ENCODE measurements around the gene ERAL1.
"Not testable (repeated sequence)": the region's sequence is repeated elsewhere in the genome, so short reads cannot be mapped to it uniquely, and the experiment has no call there.

Gene ERAL1

GRCh38 chr17:28893248-28894183 is 38.7 kb downstream of the ERAL1 start:
- not testable (repeated sequence) for H3K4me2 ChIP-seq (ENCODE audit: low read length); H2AFZ ChIP-seq (ENCODE audit: insufficient read depth, low read length, poor library complexity); H3K27me3 ChIP-seq (ENCODE audit: insufficient read depth, low read length); H4K12ac ChIP-seq (ENCODE audit: low read depth, low read length); H3K36me3 ChIP-seq (ENCODE audit: control insufficient read depth in 1 of 2, insufficient read depth in 2 of 2, low read length in 2 of 2); H3K14ac ChIP-seq (ENCODE audit: low read length); H2BK5ac ChIP-seq (ENCODE audit: low read depth, low read length, poor library complexity); H4K91ac ChIP-seq (ENCODE audit: low read depth, low read length); H3K27ac ChIP-seq (ENCODE audit: low read depth, low read length); H4K8ac ChIP-seq (ENCODE audit: low read depth, low read length); H2AK5ac ChIP-seq (ENCODE audit: low read length); H3K23ac ChIP-seq (ENCODE audit: low read length); H2BK12ac ChIP-seq (ENCODE audit: low read length); DNase-seq; H3K79me1 ChIP-seq (ENCODE audit: low read length); H2BK120ac ChIP-seq (ENCODE audit: insufficient read depth, low read length, poor library complexity); H3K18ac ChIP-seq (ENCODE audit: low read length); H3K79me2 ChIP-seq (ENCODE audit: control insufficient read depth, insufficient read depth, low read length, poor library complexity); H3K9ac ChIP-seq (ENCODE audit: low read length); H3K4me1 ChIP-seq (ENCODE audit: control insufficient read depth in 1 of 2, insufficient read depth in 2 of 2, low read length in 2 of 2); H3K4ac ChIP-seq (ENCODE audit: low read depth, low read length); H3K9me3 ChIP-seq (ENCODE audit: insufficient read depth, low read depth, low read length); H3K4me3 ChIP-seq (ENCODE audit: low read depth, low read length)
- no CpG with 5 or more reads among the region's 16 CpGs for WGBS (ENCODE audit: extremely low coverage, insufficient coverage, insufficient read length)

- no CpG with 5 or more reads among the region's 3 CpGs for WGBS (ENCODE audit: extremely low coverage, insufficient coverage, insufficient read length)
- Histone ChIP-seq H3K18ac (ENCODE audit: low read length) (no peak overlapping the region), H3K27me3 (ENCODE audit: insufficient read depth, low read length) (no peaks in the 10 kb centered on the region), H3K27ac (ENCODE audit: low read depth, low read length) (no peak overlapping the region), H4K12ac (ENCODE audit: low read depth, low read length) (no peak overlapping the region), H3K14ac (ENCODE audit: low read length) (no peak overlapping the region), H3K4ac (ENCODE audit: low read depth, low read length) (no peak overlapping the region), H2BK12ac (ENCODE audit: low read length) (no peak overlapping the region), H3K79me1 (ENCODE audit: low read length) (peaks cover 8% of the 10 kb centered on the region), H2BK5ac (ENCODE audit: low read depth, low read length, poor library complexity) (no peak overlapping the region), H3K9ac (ENCODE audit: low read length) (no peak overlapping the region), H3K23ac (ENCODE audit: low read length) (no peak overlapping the region), H2AK5ac (ENCODE audit: low read length) (no peak overlapping the region), H3K9me3 (ENCODE audit: insufficient read depth, low read depth, low read length) (no peaks in the 10 kb centered on the region), H3K4me3 (ENCODE audit: low read depth, low read length) (no peak overlapping the region), H3K36me3 (ENCODE audit: control insufficient read depth in 1 of 2, insufficient read depth in 2 of 2, low read length in 2 of 2) (peaks cover 10 to 13% of the 10 kb centered on the region in 2 experiments), H2BK120ac (ENCODE audit: insufficient read depth, low read length, poor library complexity) (no peak overlapping the region), H4K91ac (ENCODE audit: low read depth, low read length) (no peak overlapping the region), H3K4me2 (ENCODE audit: low read length) (peak overlapping the region; percentile 92), H3K4me1 (ENCODE audit: control insufficient read depth in 1 of 2, insufficient read depth in 2 of 2, low read length in 2 of 2) (peaks cover 5 to 10% of the 10 kb centered on the region in 2 experiments), H2AFZ (ENCODE audit: insufficient read depth, low read length, poor library complexity) (no peak overlapping the region), H4K8ac (ENCODE audit: low read depth, low read length) (no peak overlapping the region), H3K79me2 (ENCODE audit: control insufficient read depth, insufficient read depth, low read length, poor library complexity) (peaks cover 7% of the 10 kb centered on the region)
- DNase-seq = no peak
Measured at GRCh38 chr17:28895794-28896447, 41.1 kb downstream of the ERAL1 start.

GRCh38 chr17:28896491-28896883 is 41.7 kb downstream of the ERAL1 start:
- Histone ChIP-seq H4K8ac (ENCODE audit: low read depth, low read length) (no peak overlapping the region), H2AK5ac (ENCODE audit: low read length) (no peak overlapping the region)

GRCh38 chr17:28896884-28897768 is 42.3 kb downstream of the ERAL1 start, which contains the start of gene FLOT2:
FLOT2 (minus strand) TSS chr17:28897733; CDS start chr17:28897574, 159 bp downstream.
- Histone ChIP-seq H2AFZ (ENCODE audit: insufficient read depth, low read length, poor library complexity) (peak within 1 kb of the TSS; percentile 79), H4K12ac (ENCODE audit: low read depth, low read length) (peak within 1 kb of the TSS; percentile 71), H3K4me3 (ENCODE audit: low read depth, low read length) (peak within 1 kb of the TSS; percentile 92), H3K4me1 (ENCODE audit: control insufficient read depth in 1 of 2, insufficient read depth in 2 of 2, low read length in 2 of 2) (peaks cover 9 to 18% of the 10 kb centered on the region in 2 experiments), H3K79me2 (ENCODE audit: control insufficient read depth, insufficient read depth, low read length, poor library complexity) (peaks cover 9% of the 10 kb centered on the region), H3K18ac (ENCODE audit: low read length) (peak within 1 kb of the TSS; percentile 77), H3K27me3 (ENCODE audit: insufficient read depth, low read length) (no peaks in the 10 kb centered on the region), H4K8ac (ENCODE audit: low read depth, low read length) (peak within 1 kb of the TSS; percentile 92), H2BK12ac (ENCODE audit: low read length) (peak within 1 kb of the TSS; percentile 22), H2BK5ac (ENCODE audit: low read depth, low read length, poor library complexity) (peak within 1 kb of the TSS; percentile 13), H2BK120ac (ENCODE audit: insufficient read depth, low read length, poor library complexity) (peak within 1 kb of the TSS; percentile 39), H3K79me1 (ENCODE audit: low read length) (peaks cover 8% of the 10 kb centered on the region), H2AK5ac (ENCODE audit: low read length) (peak within 1 kb of the TSS; percentile 84), H3K9ac (ENCODE audit: low read length) (peak within 1 kb of the TSS; percentile 80), H3K36me3 (ENCODE audit: control insufficient read depth in 1 of 2, insufficient read depth in 2 of 2, low read length in 2 of 2) (peaks cover 7 to 10% of the 10 kb centered on the region in 2 experiments), H3K14ac (ENCODE audit: low read length) (peak within 1 kb of the TSS; percentile 68), H3K27ac (ENCODE audit: low read depth, low read length) (peak within 1 kb of the TSS; percentile 62), H3K4ac (ENCODE audit: low read depth, low read length) (peak within 1 kb of the TSS; percentile 92), H3K23ac (ENCODE audit: low read length) (no peak within 1 kb of the TSS), H4K91ac (ENCODE audit: low read depth, low read length) (peak within 1 kb of the TSS; percentile 90), H3K9me3 (ENCODE audit: insufficient read depth, low read depth, low read length) (no peaks in the 10 kb centered on the region), H3K4me2 (ENCODE audit: low read length) (peak within 1 kb of the TSS; percentile 92)
- DNase-seq = peak; percentile 91 to 94
- WGBS (ENCODE audit: extremely low coverage, insufficient coverage, insufficient read length) = no CpG with 5 or more reads among the region's 73 CpGs

More at GRCh38 chr17:28896491-28896883, 41.7 kb downstream of the ERAL1 start:
- no peak overlapping the region for H3K9ac ChIP-seq (ENCODE audit: low read length)
- H2BK5ac ChIP-seq (ENCODE audit: low read depth, low read length, poor library complexity) = no peak overlapping the region
- no peak overlapping the region for H2AFZ ChIP-seq (ENCODE audit: insufficient read depth, low read length, poor library complexity)
- H3K36me3 ChIP-seq (ENCODE audit: control insufficient read depth in 1 of 2, insufficient read depth in 2 of 2, low read length in 2 of 2) = peaks cover 7 to 13% of the 10 kb centered on the region in 2 experiments
- no peak overlapping the region for H3K27ac ChIP-seq (ENCODE audit: low read depth, low read length)
- H3K4me1 ChIP-seq (ENCODE audit: control insufficient read depth in 1 of 2, insufficient read depth in 2 of 2, low read length in 2 of 2) = peaks cover 5 to 12% of the 10 kb centered on the region in 2 experiments
- no peak overlapping the region for H2BK12ac ChIP-seq (ENCODE audit: low read length)
- H3K79me1 ChIP-seq (ENCODE audit: low read length) = peaks cover 8% of the 10 kb centered on the region
- H3K18ac ChIP-seq (ENCODE audit: low read length) = no peak overlapping the region
- H3K9me3 ChIP-seq (ENCODE audit: insufficient read depth, low read depth, low read length) = no peaks in the 10 kb centered on the region
- H3K23ac ChIP-seq (ENCODE audit: low read length) = no peak overlapping the region
- H3K27me3 ChIP-seq (ENCODE audit: insufficient read depth, low read length) = no peaks in the 10 kb centered on the region
- H3K79me2 ChIP-seq (ENCODE audit: control insufficient read depth, insufficient read depth, low read length, poor library complexity) = peaks cover 7% of the 10 kb centered on the region
- no peak overlapping the region for H4K91ac ChIP-seq (ENCODE audit: low read depth, low read length)
- no peak overlapping the region for H3K14ac ChIP-seq (ENCODE audit: low read length)
- H2BK120ac ChIP-seq (ENCODE audit: insufficient read depth, low read length, poor library complexity) = peak overlapping the region; percentile 34
- peak overlapping the region; percentile 92 for H3K4me2 ChIP-seq (ENCODE audit: low read length)
- H4K12ac ChIP-seq (ENCODE audit: low read depth, low read length) = no peak overlapping the region
- peak; percentile 48 to 63 for DNase-seq
- no peak overlapping the region for H3K4ac ChIP-seq (ENCODE audit: low read depth, low read length)
- peak overlapping the region; percentile 92 for H3K4me3 ChIP-seq (ENCODE audit: low read depth, low read length)
- WGBS (ENCODE audit: extremely low coverage, insufficient coverage, insufficient read length) = no CpG with 5 or more reads among the region's 5 CpGs

Data from trophoblast cell (in vitro differentiated cells and primary cell).